Trophoblast cell (in vitro differentiated cells and primary cell): Measurements from ENCODE around the gene ST14.
A peak's percentile ranks its signal among the peaks of the same experiment; 100 is the strongest.
"Not testable (repeated sequence)": the region's sequence is repeated elsewhere in the genome, so short reads cannot be mapped to it uniquely, and the experiment has no call there.

Source experiments
- DNase-seq, 2 donors: peaks; one replicate each; pipeline ENCODE4 v3.0.0-alpha.2; 2016
- H2AFZ ChIP-seq: 2 replicates; pipeline ENCODE4 v1.6.1; 2013; ENCODE audit warnings: low read length, moderate library complexity, mild to moderate bottlenecking; ENCODE audit not compliant: insufficient read depth, poor library complexity
- H2AK5ac ChIP-seq: 2 replicates; pipeline ENCODE4 v1.6.1; 2013; ENCODE audit warnings: mild to moderate bottlenecking, low read length
- H2BK120ac ChIP-seq: 2 replicates; pipeline ENCODE4 v1.6.1; 2013; ENCODE audit warnings: low read length, mild to moderate bottlenecking, moderate library complexity; ENCODE audit not compliant: insufficient read depth, poor library complexity
- H2BK12ac ChIP-seq: 2 replicates; pipeline ENCODE4 v1.6.1; 2013; ENCODE audit warnings: mild to moderate bottlenecking, low read length, moderate library complexity
- H2BK5ac ChIP-seq: 2 replicates; pipeline ENCODE4 v1.6.1; 2013; ENCODE audit warnings: low read length, low read depth, moderate library complexity, mild to moderate bottlenecking; ENCODE audit not compliant: poor library complexity
- H3K14ac ChIP-seq: 2 replicates; pipeline ENCODE4 v1.6.1; 2013; ENCODE audit warnings: mild to moderate bottlenecking, low read length
- H3K18ac ChIP-seq: 2 replicates; pipeline ENCODE4 v1.6.1; 2013; ENCODE audit warnings: mild to moderate bottlenecking, low read length
- H3K23ac ChIP-seq: 2 replicates; pipeline ENCODE4 v1.6.1; 2013; ENCODE audit warnings: low read length
- H3K27ac ChIP-seq: 2 replicates; pipeline ENCODE4 v1.5.1; 2013; ENCODE audit warnings: low read depth, mild to moderate bottlenecking, inconsistent platforms, low read length, moderate library complexity
- H3K27me3 ChIP-seq: 2 replicates; pipeline ENCODE4 v1.6.1; 2013; ENCODE audit warnings: inconsistent platforms, mild to moderate bottlenecking, low read length, moderate library complexity; ENCODE audit not compliant: insufficient read depth
- H3K36me3 ChIP-seq, 2 experiments: 1 replicate in 1 of 2; 2 replicates in 1 of 2; pipeline ENCODE4 v1.6.1; 2013; ENCODE audit warnings: low read length in 2 of 2, mild to moderate bottlenecking in 2 of 2, moderate library complexity in 1 of 2; ENCODE audit not compliant: insufficient read depth in 2 of 2, control insufficient read depth in 1 of 2
- H3K4ac ChIP-seq: 2 replicates; pipeline ENCODE4 v1.6.1; 2013; ENCODE audit warnings: low read depth, mild to moderate bottlenecking, low read length, moderate library complexity
- H3K4me1 ChIP-seq, 2 experiments: 1 replicate in 1 of 2; 2 replicates in 1 of 2; pipeline ENCODE4 v1.6.1; 2013; ENCODE audit warnings: low read length in 2 of 2, mild to moderate bottlenecking in 2 of 2, moderate library complexity in 1 of 2; ENCODE audit not compliant: insufficient read depth in 2 of 2, control insufficient read depth in 1 of 2
- H3K4me2 ChIP-seq: 2 replicates; pipeline ENCODE4 v1.6.1; 2013; ENCODE audit warnings: inconsistent platforms, mild to moderate bottlenecking, low read length, moderate library complexity
- H3K4me3 ChIP-seq: 2 replicates; pipeline ENCODE4 v1.5.1; 2013; ENCODE audit warnings: mild to moderate bottlenecking, low read depth, low read length, inconsistent platforms
- H3K79me1 ChIP-seq: one replicate; pipeline ENCODE4 v1.6.1; 2013; ENCODE audit warnings: low read length
- H3K79me2 ChIP-seq: 2 replicates; pipeline ENCODE4 v1.6.1; 2013; ENCODE audit warnings: low read length, mild to moderate bottlenecking; ENCODE audit not compliant: control insufficient read depth, insufficient read depth, poor library complexity
- H3K9ac ChIP-seq: 2 replicates; pipeline ENCODE4 v1.6.1; 2013; ENCODE audit warnings: mild to moderate bottlenecking, low read length
- H3K9me3 ChIP-seq: 2 replicates; pipeline ENCODE4 v1.6.1; 2013; ENCODE audit warnings: low read depth, mild to moderate bottlenecking, control low read depth, inconsistent platforms, low read length; ENCODE audit not compliant: insufficient read depth
- H4K12ac ChIP-seq: 2 replicates; pipeline ENCODE4 v1.6.1; 2013; ENCODE audit warnings: low read depth, mild to moderate bottlenecking, low read length, moderate library complexity
- H4K8ac ChIP-seq: 2 replicates; pipeline ENCODE4 v1.6.1; 2013; ENCODE audit warnings: low read depth, mild to moderate bottlenecking, low read length, moderate library complexity
- H4K91ac ChIP-seq: one replicate; pipeline ENCODE4 v1.6.1; 2013; ENCODE audit warnings: low read depth, mild to moderate bottlenecking, low read length, moderate library complexity
- WGBS: extraction: QIAGEN DNeasy Blood & Tissue Kit; methylation state at CpG from one replicate; pipeline ENCODE4 v1.1.7; 2013; ENCODE audit warnings: missing lambda C conversion rate; ENCODE audit not compliant: insufficient read length, insufficient coverage; ENCODE audit errors: extremely low coverage; 5-methylcytosine and 5-hydroxymethylcytosine counted together

The ST14 gene

DNA sequence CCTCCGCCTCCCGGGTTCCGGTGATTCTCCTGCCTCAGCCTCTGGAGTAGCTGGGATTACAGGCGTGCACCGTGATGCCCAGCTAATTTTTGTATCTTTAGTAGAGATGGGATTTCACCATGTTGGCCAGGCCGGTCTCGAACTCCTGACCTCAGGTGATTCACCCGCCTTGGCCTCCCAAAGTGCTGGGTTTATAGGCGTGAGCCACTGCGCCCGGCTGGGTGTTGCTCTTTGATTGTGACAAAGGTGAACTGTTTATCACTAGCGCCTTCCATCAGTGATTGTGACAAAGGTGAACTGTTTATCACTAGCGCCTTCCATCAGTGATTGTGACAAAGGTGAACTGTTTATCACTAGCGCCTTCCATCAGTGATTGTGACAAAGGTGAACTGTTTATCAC, 34.0 kb downstream of the ST14 start:
- not testable (repeated sequence) for H4K12ac ChIP-seq, H3K27me3 ChIP-seq, H3K4ac ChIP-seq, H3K4me3 ChIP-seq, H2BK12ac ChIP-seq, H3K18ac ChIP-seq, DNase-seq, H2AK5ac ChIP-seq, H2AFZ ChIP-seq, H3K14ac ChIP-seq, H3K4me1 ChIP-seq, H3K79me1 ChIP-seq, H4K8ac ChIP-seq, H3K9me3 ChIP-seq, H2BK5ac ChIP-seq, H3K79me2 ChIP-seq, H3K36me3 ChIP-seq, H3K9ac ChIP-seq, H2BK120ac ChIP-seq, H4K91ac ChIP-seq, H3K27ac ChIP-seq, H3K4me2 ChIP-seq, H3K23ac ChIP-seq
- no CpG with 5 or more reads among the region's 14 CpGs for WGBS

DNA sequence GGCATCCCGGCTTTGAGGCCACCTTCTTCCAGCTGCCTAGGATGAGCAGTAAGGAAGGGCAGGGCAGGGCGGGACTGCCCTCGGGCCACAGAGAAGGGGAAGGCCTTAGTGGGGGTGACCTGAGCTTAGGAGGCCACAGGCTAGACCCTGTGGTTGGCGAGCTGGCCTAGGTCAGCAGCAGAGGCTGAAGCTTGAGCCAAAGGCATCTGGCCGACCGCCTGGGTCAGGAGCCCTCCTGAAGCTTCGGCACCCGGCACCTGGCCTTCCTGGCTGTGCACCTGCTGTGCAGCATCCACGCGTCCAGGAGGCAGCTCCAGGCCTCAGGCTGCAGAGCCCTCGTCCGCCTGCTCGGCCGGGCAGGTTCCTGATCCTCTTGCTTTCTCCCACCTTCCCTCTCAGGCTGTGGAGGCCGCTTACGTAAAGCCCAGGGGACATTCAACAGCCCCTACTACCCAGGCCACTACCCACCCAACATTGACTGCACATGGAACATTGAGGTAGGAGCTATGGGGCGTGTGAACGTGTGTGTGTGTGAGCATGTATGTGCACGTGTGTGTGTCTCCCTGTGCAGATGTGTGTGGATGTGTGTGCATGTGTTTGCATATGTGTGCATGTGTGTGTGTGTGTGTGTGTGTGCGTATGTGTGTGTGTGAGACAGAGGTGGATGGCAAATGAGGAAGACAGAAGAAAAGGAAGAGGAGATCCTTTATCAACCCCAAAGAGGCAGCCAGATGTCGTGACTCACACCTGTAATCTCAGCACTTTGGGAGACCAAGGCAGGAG, 34.9 kb downstream of the ST14 start:
- H3K4me1 ChIP-seq = no peaks in the 10 kb centered on the region
- H3K9ac ChIP-seq = no peak overlapping the region
- H2BK5ac ChIP-seq = no peak overlapping the region
- H2AFZ ChIP-seq = no peak overlapping the region
- H4K12ac ChIP-seq = no peak overlapping the region
- no peak for DNase-seq
- no peaks in the 10 kb centered on the region for H3K36me3 ChIP-seq
- H2BK120ac ChIP-seq = no peak overlapping the region
- H3K4me3 ChIP-seq = no peak overlapping the region
- no peak overlapping the region for H2BK12ac ChIP-seq
- no peak overlapping the region for H4K91ac ChIP-seq
- H2AK5ac ChIP-seq = no peak overlapping the region
- no peak overlapping the region for H3K4ac ChIP-seq
- H4K8ac ChIP-seq = no peak overlapping the region
- no peaks in the 10 kb centered on the region for H3K9me3 ChIP-seq
- H3K27me3 ChIP-seq = no peaks in the 10 kb centered on the region
- no peak overlapping the region for H3K27ac ChIP-seq
- no peak overlapping the region for H3K23ac ChIP-seq
- H3K18ac ChIP-seq = no peak overlapping the region
- no peaks in the 10 kb centered on the region for H3K79me2 ChIP-seq
- whole genome bisulfite sequencing = no CpG with 5 or more reads among the region's 21 CpGs
- H3K79me1 ChIP-seq = no peaks in the 10 kb centered on the region
- H3K4me2 ChIP-seq = no peak overlapping the region
- no peak overlapping the region for H3K14ac ChIP-seq

DNA sequence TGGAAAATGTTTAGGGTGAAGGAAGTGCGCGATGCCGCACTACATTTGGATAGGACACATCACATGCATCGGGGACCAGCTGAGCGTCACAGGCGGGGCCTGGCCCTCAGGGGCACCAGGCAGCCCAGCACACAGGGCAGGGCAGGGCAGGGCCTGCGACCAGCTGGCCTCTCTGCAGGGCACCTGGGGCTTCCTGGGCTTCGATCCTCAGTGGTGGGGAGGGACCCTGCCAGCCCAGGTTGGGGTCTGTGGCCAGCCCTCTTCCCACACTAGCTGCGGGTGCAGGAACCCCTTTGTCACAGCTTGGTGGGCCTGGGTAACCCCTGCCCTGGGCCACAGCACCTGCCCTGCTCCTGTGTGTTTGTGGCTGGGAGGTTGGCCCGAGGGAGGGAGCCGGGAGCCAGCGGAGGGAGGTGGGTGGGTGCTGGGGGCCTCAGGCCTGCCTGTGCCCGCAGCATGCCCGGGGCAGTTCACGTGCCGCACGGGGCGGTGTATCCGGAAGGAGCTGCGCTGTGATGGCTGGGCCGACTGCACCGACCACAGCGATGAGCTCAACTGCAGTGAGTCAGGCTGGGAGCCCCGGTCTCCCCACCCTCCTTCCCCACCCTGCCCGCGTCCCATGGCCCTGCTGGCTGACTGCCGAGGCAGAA, 37.9 kb downstream of the ST14 start:
- Histone ChIP-seq H2AFZ (no peak overlapping the region), H3K14ac (no peak overlapping the region), H2BK5ac (no peak overlapping the region), H2BK120ac (no peak overlapping the region), H3K27ac (no peak overlapping the region), H3K4me2 (no peak overlapping the region), H3K79me1 (no peaks in the 10 kb centered on the region), H3K18ac (no peak overlapping the region), H4K91ac (no peak overlapping the region), H4K12ac (no peak overlapping the region), H3K27me3 (no peaks in the 10 kb centered on the region), H2BK12ac (no peak overlapping the region), H3K4ac (no peak overlapping the region), H3K4me1 (no peaks in the 10 kb centered on the region), H3K79me2 (no peaks in the 10 kb centered on the region), H3K9me3 (peaks cover 3% of the 10 kb centered on the region), H2AK5ac (no peak overlapping the region), H3K9ac (no peak overlapping the region), H3K4me3 (no peak overlapping the region), H3K36me3 (peaks cover 0 to 3% of the 10 kb centered on the region in 2 experiments), H4K8ac (no peak overlapping the region), H3K23ac (no peak overlapping the region)
- peak; percentile 59 to 63 for DNase-seq
- WGBS = no CpG with 5 or more reads among the region's 27 CpGs

GRCh38 chr11:130198292-130198691, 38.7 kb downstream of the ST14 start:
- H3K4me2 ChIP-seq = no peak overlapping the region
- H3K79me1 ChIP-seq = no peaks in the 10 kb centered on the region
- H3K27me3 ChIP-seq = no peaks in the 10 kb centered on the region
- H3K36me3 ChIP-seq = peaks cover 0 to 3% of the 10 kb centered on the region in 2 experiments
- H3K4me3 ChIP-seq = no peak overlapping the region
- H3K27ac ChIP-seq = no peak overlapping the region
- no peak overlapping the region for H2BK120ac ChIP-seq
- DNase-seq = no peak
- H2BK12ac ChIP-seq = no peak overlapping the region
- no CpG with 5 or more reads among the region's 22 CpGs for WGBS
- H3K14ac ChIP-seq = no peak overlapping the region
- no peak overlapping the region for H2BK5ac ChIP-seq
- no peaks in the 10 kb centered on the region for H3K4me1 ChIP-seq
- H4K8ac ChIP-seq = no peak overlapping the region
- H2AK5ac ChIP-seq = no peak overlapping the region
- H4K91ac ChIP-seq = no peak overlapping the region
- H3K18ac ChIP-seq = no peak overlapping the region
- no peak overlapping the region for H2AFZ ChIP-seq
- H3K79me2 ChIP-seq = no peaks in the 10 kb centered on the region
- H3K4ac ChIP-seq = no peak overlapping the region
- H3K23ac ChIP-seq = no peak overlapping the region
- H3K9ac ChIP-seq = no peak overlapping the region
- no peak overlapping the region for H4K12ac ChIP-seq
- peaks cover 3% of the 10 kb centered on the region for H3K9me3 ChIP-seq
